Activated CD8-positive, alpha-beta T cell treated with anti-CD3 and anti-CD28 coated beads for 36 hours (primary cell): ENCODE results near the gene TPSD1. TPM values are rescaled to one million over a fixed set of nuclear protein-coding genes. Genes with fewer than 3 reads are reported as not detected.

Experiments used
- ATAC-seq: fragments of 200-7000 bp; cut with Tn5 transposase; one replicate; pipeline ENCODE4 v1.10.0; 2021; ENCODE audit warnings: mild to moderate bottlenecking, moderate library complexity
- CTCF ChIA-PET: fragments of 350-600 bp; sonication (Branson Sonifier 250); formaldehyde crosslinking; loops from one replicate; lab custom pipeline; 2021; ENCODE audit warnings: antibody characterized with exemption; lab: Charles Lee
- POLR2A ChIA-PET: fragments of 350-600 bp; sonication (Branson Sonifier 250); formaldehyde crosslinking; loops from one replicate; lab custom pipeline; 2021; ENCODE audit warnings: antibody characterized with exemption; lab: Charles Lee
- DNase-seq: peaks from one replicate; pipeline ENCODE4 v3.0.0-alpha.2; 2020
- H3K27ac Mint-ChIP-seq: one replicate; pipeline ENCODE4 v1.8.0; 2021; ENCODE audit warnings: mild to moderate bottlenecking, mixed read lengths
- H3K27me3 Mint-ChIP-seq: one replicate; pipeline ENCODE4 v1.8.0; 2021; ENCODE audit warnings: mixed read lengths
- H3K36me3 Mint-ChIP-seq: one replicate; pipeline ENCODE4 v1.8.0; 2021; ENCODE audit warnings: low read depth, mixed read lengths
- H3K4me1 Mint-ChIP-seq: one replicate; pipeline ENCODE4 v1.8.0; 2021; ENCODE audit warnings: low read depth, mixed read lengths
- H3K4me3 Mint-ChIP-seq: one replicate; pipeline ENCODE4 v1.8.0; 2021; ENCODE audit warnings: mild to moderate bottlenecking, moderate library complexity, mixed read lengths
- H3K9me3 Mint-ChIP-seq: one replicate; pipeline ENCODE4 v1.8.0; 2021; ENCODE audit warnings: mixed read lengths
- CTCF ChIP-seq: fragments of 200-600 bp; IDR thresholded peaks from one replicate; pipeline ENCODE4 v1.8.0; 2022; ENCODE audit warnings: antibody characterized with exemption, mild to moderate bottlenecking
- intact Hi-C: fragments of 100-400 bp; cut with micrococcal nuclease; formaldehyde crosslinking; loops from one replicate; pipeline ENCODE4 v1.10.0; 2022
- total RNA-seq, 2 experiments: library from RNA; stranded (reverse); gene quantifications; one replicate each; pipeline ENCODE4 v1.2.3, GENCODE V29; 2021

Gene TPSD1
- total RNA-seq, 2 experiments from 2014 or later: not detected

- no peak for ATAC-seq
- CTCF ChIA-PET: no interaction called here
- no peak overlapping the region for H3K4me3 Mint-ChIP-seq
- H3K9me3 Mint-ChIP-seq: no peaks in the 10 kb centered on the region
- intact Hi-C loops: no loop called here
- POLR2A ChIA-PET: no interaction called here
- H3K4me1 Mint-ChIP-seq: no peaks in the 10 kb centered on the region
- H3K27ac Mint-ChIP-seq: no peak overlapping the region
- no peak for DNase-seq
- no peak for TF ChIP-seq CTCF
- peaks cover 15% of the 10 kb centered on the region for H3K27me3 Mint-ChIP-seq
- H3K36me3 Mint-ChIP-seq: no peaks in the 10 kb centered on the region
These were observed 16.8 kb downstream of the TPSD1 start for GRCh38 chr16:1272453-1273198.

- Mint-ChIP-seq H3K4me3 (no peak overlapping the region), H3K27ac (no peak overlapping the region), H3K4me1 (no peaks in the 10 kb centered on the region), H3K9me3 (no peaks in the 10 kb centered on the region), H3K36me3 (no peaks in the 10 kb centered on the region), H3K27me3 (peaks cover 17% of the 10 kb centered on the region)
- no peak for TF ChIP-seq CTCF
- ATAC-seq (no peak), DNase-seq (no peak)
- ChIA-PET POLR2A (no interaction called here), CTCF (no interaction called here)
- intact Hi-C loops: no loop called here
These were observed 17.9 kb downstream of the TPSD1 start for GRCh38 chr16:1273816-1274215.

- ChIA-PET POLR2A (no interaction called here), CTCF (no interaction called here)
- no peaks in the 10 kb centered on the region for H3K36me3 Mint-ChIP-seq
- no peak overlapping the region for H3K27ac Mint-ChIP-seq
- ATAC-seq (no peak), DNase-seq (no peak)
- intact Hi-C loops: no loop called here
- no peak overlapping the region for H3K4me3 Mint-ChIP-seq
- H3K4me1 Mint-ChIP-seq: no peaks in the 10 kb centered on the region
- H3K9me3 Mint-ChIP-seq: no peaks in the 10 kb centered on the region
- peaks cover 17% of the 10 kb centered on the region for H3K27me3 Mint-ChIP-seq
- TF ChIP-seq CTCF: no peak
These were observed 18.9 kb downstream of the TPSD1 start for GRCh38 chr16:1274767-1275166.

GRCh38 chr16:1275791-1276579 lies 20.1 kb downstream of the TPSD1 start:
- no peaks in the 10 kb centered on the region for H3K4me1 Mint-ChIP-seq
- intact Hi-C loops: no loop called here
- no peak for ATAC-seq

More at GRCh38 chr16:1275791-1276579, 20.1 kb downstream of the TPSD1 start:
- TF ChIP-seq CTCF: no peak
- CTCF ChIA-PET: no interaction called here
- Mint-ChIP-seq H3K4me3 (no peak overlapping the region), H3K27ac (no peak overlapping the region), H3K36me3 (no peaks in the 10 kb centered on the region), H3K27me3 (peaks cover 16% of the 10 kb centered on the region), H3K9me3 (no peaks in the 10 kb centered on the region)
- DNase-seq: no peak
- POLR2A ChIA-PET: no interaction called here
